H9 (cell line): ENCODE data around the gene TEX22. TPM values are rescaled to one million over a fixed set of nuclear protein-coding genes. Genes with fewer than 3 reads are reported as not detected.

ENCODE experiments used
- DNase-seq: peaks from one replicate; pipeline ENCODE4 v3.0.0-alpha.2; 2017
- H2AFZ ChIP-seq: one replicate; pipeline ENCODE4 v1.6.1; 2013; ENCODE audit warnings: mild to moderate bottlenecking, low read length, control low read depth, moderate library complexity
- H2AK5ac ChIP-seq: 2 replicates; pipeline ENCODE4 v1.6.1; 2013; ENCODE audit warnings: low read length, control low read depth, mixed read lengths; ENCODE audit not compliant: insufficient read length
- H2BK120ac ChIP-seq: one replicate; pipeline ENCODE4 v1.6.1; 2013; ENCODE audit warnings: low read depth, mild to moderate bottlenecking, low read length, control low read depth, inconsistent platforms; ENCODE audit not compliant: poor library complexity, severe bottlenecking
- H2BK12ac ChIP-seq: 2 replicates; pipeline ENCODE4 v1.6.1; 2013; ENCODE audit warnings: low read length, control low read depth, mixed read lengths, low read depth; ENCODE audit not compliant: insufficient read length
- H2BK15ac ChIP-seq: 2 replicates; pipeline ENCODE4 v1.6.1; 2013; ENCODE audit warnings: low read depth, low read length, control low read depth
- H2BK20ac ChIP-seq: one replicate; pipeline ENCODE4 v1.6.1; 2013; ENCODE audit warnings: low read depth, mild to moderate bottlenecking, low read length, control low read depth, inconsistent platforms; ENCODE audit not compliant: poor library complexity, severe bottlenecking
- H2BK5ac ChIP-seq: 2 replicates; pipeline ENCODE4 v1.6.1; 2013; ENCODE audit warnings: low read length, control low read depth, mixed read lengths; ENCODE audit not compliant: insufficient read length
- H3K14ac ChIP-seq: 2 replicates; pipeline ENCODE4 v1.6.1; 2013; ENCODE audit warnings: low read length, control low read depth; ENCODE audit not compliant: insufficient read depth
- H3K18ac ChIP-seq: 2 replicates; pipeline ENCODE4 v1.6.1; 2013; ENCODE audit warnings: low read depth, mild to moderate bottlenecking, mixed read lengths, low read length, control low read depth; ENCODE audit not compliant: insufficient read length
- H3K23ac ChIP-seq: 2 replicates; pipeline ENCODE4 v1.6.1; 2013; ENCODE audit warnings: low read length, control low read depth, mixed read lengths, low read depth; ENCODE audit not compliant: insufficient read length
- H3K23me2 ChIP-seq: 2 replicates; pipeline ENCODE4 v1.6.1; 2013; ENCODE audit warnings: low read depth, mild to moderate bottlenecking, mixed read lengths, low read length, control low read depth; ENCODE audit not compliant: insufficient read length, poor library complexity, severe bottlenecking
- H3K27ac ChIP-seq: 2 replicates; pipeline ENCODE4 v1.5.1; 2013; ENCODE audit warnings: low read length, control low read depth, mixed read lengths, low read depth; ENCODE audit not compliant: insufficient read length
- H3K27me3 ChIP-seq: 2 replicates; pipeline ENCODE4 v1.6.1; 2013; ENCODE audit warnings: low read length, control low read depth, inconsistent platforms; ENCODE audit not compliant: insufficient read depth
- H3K4ac ChIP-seq: 2 replicates; pipeline ENCODE4 v1.6.1; 2013; ENCODE audit warnings: low read depth, mild to moderate bottlenecking, control low read depth, inconsistent platforms, low read length, moderate library complexity
- H3K4me1 ChIP-seq: 2 replicates; pipeline ENCODE4 v1.6.1; 2013; ENCODE audit warnings: low read length, control low read depth, inconsistent platforms; ENCODE audit not compliant: insufficient read depth
- H3K4me2 ChIP-seq: 2 replicates; pipeline ENCODE4 v1.6.1; 2013; ENCODE audit warnings: low read length, control low read depth, mixed read lengths; ENCODE audit not compliant: insufficient read length, insufficient read depth
- H3K56ac ChIP-seq: 2 replicates; pipeline ENCODE4 v1.6.1; 2013; ENCODE audit warnings: low read depth, mild to moderate bottlenecking, mixed read lengths, low read length, control low read depth; ENCODE audit not compliant: insufficient read length
- H3K79me1 ChIP-seq: 2 replicates; pipeline ENCODE4 v1.6.1; 2013; ENCODE audit warnings: low read depth, mild to moderate bottlenecking, moderate library complexity, low read length, control low read depth, inconsistent platforms; ENCODE audit not compliant: insufficient read depth, poor library complexity, severe bottlenecking
- H3K79me2 ChIP-seq: 2 replicates; pipeline ENCODE4 v1.6.1; 2013; ENCODE audit warnings: low read length, control low read depth, inconsistent platforms; ENCODE audit not compliant: insufficient read depth
- H3K9ac ChIP-seq: 2 replicates; pipeline ENCODE4 v1.6.1; 2013; ENCODE audit warnings: low read length, control low read depth, mixed read lengths; ENCODE audit not compliant: insufficient read length; ENCODE audit errors: extremely low read depth
- H3K9me3 ChIP-seq: one replicate; pipeline ENCODE4 v1.6.1; 2013; ENCODE audit warnings: low read depth, low read length, inconsistent platforms; ENCODE audit not compliant: control insufficient read depth
- H3T11ph ChIP-seq: one replicate; pipeline ENCODE4 v1.6.1; 2013; ENCODE audit warnings: mild to moderate bottlenecking, low read length, control low read depth, inconsistent platforms
- H4K20me1 ChIP-seq: one replicate; pipeline ENCODE4 v1.6.1; 2013; ENCODE audit not compliant: control insufficient read depth, insufficient read length, insufficient read depth
- H4K5ac ChIP-seq: 2 replicates; pipeline ENCODE4 v1.6.1; 2013; ENCODE audit warnings: low read depth, mild to moderate bottlenecking, mixed read lengths, low read length, control low read depth; ENCODE audit not compliant: insufficient read length
- H4K8ac ChIP-seq: replicated peaks from 2 replicates; pipeline ENCODE4 v1.6.1; 2013; ENCODE audit warnings: low read length, control low read depth, mixed read lengths, low read depth; ENCODE audit not compliant: insufficient read length
- H4K91ac ChIP-seq: 2 replicates; pipeline ENCODE4 v1.6.1; 2013; ENCODE audit warnings: low read depth, mild to moderate bottlenecking, moderate library complexity, mixed read lengths, low read length, control low read depth; ENCODE audit not compliant: insufficient read length
- H3K27ac Mint-ChIP-seq, 3 experiments: 2 replicates in 2 of 3; 3 replicates in 1 of 3; pipeline ENCODE4 v1.8.0; 2020 to 2021; ENCODE audit warnings: mixed read lengths in 3 of 3, mild to moderate bottlenecking in 1 of 3, moderate library complexity in 1 of 3
- H3K27me3 Mint-ChIP-seq: 2 replicates; pipeline ENCODE4 v1.8.0; 2021; ENCODE audit warnings: low read depth, mild to moderate bottlenecking, moderate library complexity, mixed read lengths
- H3K36me3 Mint-ChIP-seq, 3 experiments: 2 replicates in 2 of 3; 3 replicates in 1 of 3; pipeline ENCODE4 v1.8.0; 2020 to 2021; ENCODE audit warnings: low read depth in 3 of 3, mixed read lengths in 3 of 3; ENCODE audit not compliant: insufficient read depth in 1 of 3
- H3K4me1 Mint-ChIP-seq, 2 experiments: 2 replicates each; pipeline ENCODE4 v1.8.0; 2020; ENCODE audit warnings: mixed read lengths in 2 of 2
- H3K4me3 Mint-ChIP-seq, 2 experiments: 2 replicates in 1 of 2; 3 replicates in 1 of 2; pipeline ENCODE4 v1.8.0; 2020 to 2021; ENCODE audit warnings: mild to moderate bottlenecking in 2 of 2, mixed read lengths in 2 of 2, moderate library complexity in 1 of 2
- H3K9me3 Mint-ChIP-seq, 2 experiments: 2 replicates in 1 of 2; 3 replicates in 1 of 2; pipeline ENCODE4 v1.8.0; 2020; ENCODE audit warnings: mild to moderate bottlenecking in 2 of 2, mixed read lengths in 2 of 2, moderate library complexity in 1 of 2
- WGBS: extraction: QIAGEN DNeasy Blood & Tissue Kit; methylation state at CpG from one replicate; pipeline ENCODE4 v1.1.7; 2013; ENCODE audit warnings: missing lambda C conversion rate, low lambda C conversion rate, mixed read lengths; ENCODE audit not compliant: insufficient read length; ENCODE audit errors: extremely low coverage; 5-methylcytosine and 5-hydroxymethylcytosine counted together
- total RNA-seq: library from RNA; stranded (reverse); gene quantifications from 2 replicates; pipeline ENCODE4 v1.2.1, GENCODE V29; 2021
- TF ChIP-seq, protein P1 (sequence below): fragments of 200-600 bp; sonication (generic); conservative IDR thresholded peaks from 3 replicates; pipeline ENCODE4 v1.8.0; 2021; ENCODE audit warnings: antibody characterized with exemption, mild to moderate bottlenecking

TEX22 gene
- total RNA-seq, 1 experiment from 2014 or later, result 0.83 TPM

DNA sequence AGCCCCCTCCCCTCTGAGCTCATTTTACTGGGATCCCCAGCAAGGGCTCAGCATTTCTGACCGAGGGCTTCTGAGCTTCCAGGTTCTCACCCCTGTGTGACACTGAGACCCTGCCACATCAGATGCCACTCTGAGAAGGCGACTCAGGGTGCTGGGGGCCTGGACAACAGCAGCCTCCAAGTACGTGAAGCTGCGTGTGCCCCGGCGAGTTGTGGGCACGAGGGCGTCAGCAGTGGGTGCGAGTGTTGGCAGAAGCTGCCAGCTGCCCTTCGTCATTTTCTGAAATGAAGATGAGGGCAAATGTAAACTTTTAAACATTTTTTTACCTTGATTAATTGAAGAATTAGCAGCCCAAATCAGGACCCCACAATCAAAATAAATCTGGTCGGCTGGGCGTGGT lies 32.7 kb upstream of the TEX22 start:
- H3K27me3 Mint-ChIP-seq, result peaks cover 11% of the 10 kb centered on the region
- Histone ChIP-seq H2BK120ac (no peak overlapping the region), H2BK5ac (no peak overlapping the region), H4K91ac (no peak overlapping the region), H4K5ac (no peak overlapping the region), H3K4me1 (no peaks in the 10 kb centered on the region), H3K9ac (no peak overlapping the region), H3K9me3 (no peaks in the 10 kb centered on the region), H4K8ac (no peak overlapping the region), H3K4ac (no peak overlapping the region), H3K79me2 (no peaks in the 10 kb centered on the region), H2AK5ac (no peak overlapping the region), H3K4me2 (no peak overlapping the region), H3K18ac (no peak overlapping the region), H3T11ph (no peak overlapping the region), H3K27ac (no peak overlapping the region), H3K27me3 (no peaks in the 10 kb centered on the region), H4K20me1 (no peaks in the 10 kb centered on the region), H2AFZ (no peak overlapping the region), H2BK20ac (no peak overlapping the region), H3K14ac (no peak overlapping the region), H2BK15ac (no peak overlapping the region), H3K23ac (no peak overlapping the region), H3K79me1 (no peaks in the 10 kb centered on the region), H2BK12ac (no peak overlapping the region), H3K56ac (no peak overlapping the region), H3K23me2 (no peaks in the 10 kb centered on the region)
- H3K9me3 Mint-ChIP-seq, result no peaks in the 10 kb centered on the region
- peaks cover 0 to 4% of the 10 kb centered on the region in 2 experiments; a peak in 2 of 4 replicates for H3K4me1 Mint-ChIP-seq
- TF ChIP-seq, protein P1, sequence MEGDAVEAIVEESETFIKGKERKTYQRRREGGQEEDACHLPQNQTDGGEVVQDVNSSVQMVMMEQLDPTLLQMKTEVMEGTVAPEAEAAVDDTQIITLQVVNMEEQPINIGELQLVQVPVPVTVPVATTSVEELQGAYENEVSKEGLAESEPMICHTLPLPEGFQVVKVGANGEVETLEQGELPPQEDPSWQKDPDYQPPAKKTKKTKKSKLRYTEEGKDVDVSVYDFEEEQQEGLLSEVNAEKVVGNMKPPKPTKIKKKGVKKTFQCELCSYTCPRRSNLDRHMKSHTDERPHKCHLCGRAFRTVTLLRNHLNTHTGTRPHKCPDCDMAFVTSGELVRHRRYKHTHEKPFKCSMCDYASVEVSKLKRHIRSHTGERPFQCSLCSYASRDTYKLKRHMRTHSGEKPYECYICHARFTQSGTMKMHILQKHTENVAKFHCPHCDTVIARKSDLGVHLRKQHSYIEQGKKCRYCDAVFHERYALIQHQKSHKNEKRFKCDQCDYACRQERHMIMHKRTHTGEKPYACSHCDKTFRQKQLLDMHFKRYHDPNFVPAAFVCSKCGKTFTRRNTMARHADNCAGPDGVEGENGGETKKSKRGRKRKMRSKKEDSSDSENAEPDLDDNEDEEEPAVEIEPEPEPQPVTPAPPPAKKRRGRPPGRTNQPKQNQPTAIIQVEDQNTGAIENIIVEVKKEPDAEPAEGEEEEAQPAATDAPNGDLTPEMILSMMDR, result no peak
- peaks cover 5 to 16% (median 15%) of the 10 kb centered on the region in 3 experiments; a peak in 6 of 7 replicates for H3K36me3 Mint-ChIP-seq
- whole genome bisulfite sequencing, result no CpG with 5 or more reads among the region's 12 CpGs
- no peak for DNase-seq
- no peak overlapping the region for H3K4me3 Mint-ChIP-seq
- no peak overlapping the region for H3K27ac Mint-ChIP-seq
